HCEC 1CT (cell line): Measurements from ENCODE around the gene SPTBN5.

ENCODE experiments used
- DNase-seq: peaks from one replicate; pipeline ENCODE4 v3.0.0-alpha.2; 2017

SPTBN5 gene

DNA sequence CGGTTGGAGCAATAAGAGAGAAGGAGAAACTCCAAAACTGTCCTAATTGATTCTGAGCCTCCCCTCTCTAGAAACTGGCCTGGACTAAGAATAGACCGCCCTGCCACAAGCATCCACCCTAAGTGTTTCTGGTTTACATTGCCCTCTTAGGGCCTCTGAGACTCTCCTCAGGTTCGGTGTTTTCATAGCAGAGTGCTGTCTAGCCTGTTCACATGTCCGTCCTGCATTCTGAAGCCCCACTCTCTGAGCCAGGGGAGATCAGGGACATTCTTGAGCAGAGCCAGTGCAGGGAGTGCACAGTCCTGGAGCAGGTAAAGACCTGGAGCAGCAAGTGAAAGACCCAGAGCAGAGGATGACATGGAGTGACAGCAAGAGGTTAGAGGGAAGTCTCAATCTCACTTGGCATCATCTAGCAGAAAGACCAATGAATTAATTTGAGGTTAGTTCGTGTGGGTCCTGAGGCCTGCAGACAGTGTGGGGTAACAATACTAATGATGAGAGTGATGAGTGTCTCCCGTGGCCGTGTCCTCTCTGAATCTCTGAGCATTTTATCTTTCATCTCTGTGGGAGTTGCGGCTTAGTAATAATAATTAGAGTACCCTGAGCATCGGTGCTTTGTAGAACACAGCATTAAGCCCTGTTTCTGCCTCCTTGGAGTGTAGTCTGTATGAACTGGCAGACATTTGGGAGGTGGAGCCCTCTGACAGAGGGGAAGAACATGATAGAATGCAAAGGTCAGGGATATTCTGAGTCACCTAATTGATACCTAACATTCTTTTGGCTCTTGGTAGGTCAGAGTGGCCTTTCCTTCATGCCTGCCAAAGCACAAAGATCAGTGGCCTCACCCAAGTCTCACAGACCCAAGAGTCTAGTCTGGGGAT is 95.0 kb downstream of the SPTBN5 start:
- DNase-seq, result no peak
